Measurements from ENCODE around the gene PDZK1.
"Not testable (repeated sequence)": the region's sequence is repeated elsewhere in the genome, so short reads cannot be mapped to it uniquely, and the experiment has no call there.

PDZK1 gene

GRCh38 chr1:145662502-145662901 is 44.7 kb downstream of the PDZK1 start:
- DNase-seq: not testable (repeated sequence)

GRCh38 chr1:145656245-145656943 is 50.8 kb downstream of the PDZK1 start:
- not testable (repeated sequence) for DNase-seq

- not testable (repeated sequence) for DNase-seq
Observed at GRCh38 chr1:145643990-145644389, 63.2 kb downstream of the PDZK1 start.

- not testable (repeated sequence) for DNase-seq
Observed at GRCh38 chr1:145641886-145642285, 65.3 kb downstream of the PDZK1 start.

- DNase-seq: not testable (repeated sequence)
Observed at GRCh38 chr1:145636237-145636636, 70.9 kb downstream of the PDZK1 start.

- not testable (repeated sequence) for DNase-seq
Observed at GRCh38 chr1:145622177-145622576, 85.0 kb downstream of the PDZK1 start.

Measured in anterior cingulate cortex (tissue), 58 donors.